ENCODE measurements around the gene CDK11B.
A peak's percentile ranks its signal among the peaks of the same experiment; 100 is the strongest.

The CDK11B gene

DNA sequence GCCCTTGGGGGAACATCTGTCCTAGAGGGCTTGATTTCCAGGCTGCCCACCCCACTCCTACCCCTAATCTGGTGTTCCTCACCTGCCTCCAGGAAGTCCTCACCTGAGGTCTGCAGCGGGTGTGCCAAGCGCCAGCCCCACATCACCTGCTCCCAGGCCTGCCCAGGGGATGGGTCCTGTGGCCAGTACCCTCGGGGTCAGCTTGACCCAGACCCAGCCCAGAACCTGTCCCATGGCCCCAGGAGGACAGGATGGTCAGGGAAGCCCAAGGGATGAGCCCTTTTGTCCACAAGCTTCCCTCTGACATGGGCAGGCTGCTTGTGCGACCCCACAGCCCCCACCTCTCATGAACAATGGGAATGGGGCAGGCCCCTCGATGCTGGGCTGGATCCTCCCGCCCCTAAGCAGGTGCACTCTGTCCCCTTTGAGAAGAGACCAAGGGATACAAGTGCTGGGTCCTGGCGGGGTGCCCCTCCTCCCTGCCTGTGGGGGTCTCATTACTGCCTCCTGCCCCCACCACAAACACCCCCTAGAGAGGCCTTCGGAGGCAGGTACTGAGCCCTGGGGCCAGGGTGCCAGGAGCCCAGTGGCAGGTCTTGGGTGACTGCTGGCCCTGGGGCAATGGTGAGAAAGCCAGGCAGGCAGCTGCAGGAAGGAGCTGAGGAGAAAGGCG, 40.3 kb downstream of the CDK11B start:
- Mint-ChIP-seq H3K27ac (no peak overlapping the region), H3K36me3 (no peaks in the 10 kb centered on the region), H3K4me1 (ENCODE audit: low read depth) (peaks cover 24% of the 10 kb centered on the region), H3K27me3 (no peaks in the 10 kb centered on the region), H3K9me3 (ENCODE audit: low read depth) (no peaks in the 10 kb centered on the region), H3K4me3 (no peak overlapping the region)

DNA sequence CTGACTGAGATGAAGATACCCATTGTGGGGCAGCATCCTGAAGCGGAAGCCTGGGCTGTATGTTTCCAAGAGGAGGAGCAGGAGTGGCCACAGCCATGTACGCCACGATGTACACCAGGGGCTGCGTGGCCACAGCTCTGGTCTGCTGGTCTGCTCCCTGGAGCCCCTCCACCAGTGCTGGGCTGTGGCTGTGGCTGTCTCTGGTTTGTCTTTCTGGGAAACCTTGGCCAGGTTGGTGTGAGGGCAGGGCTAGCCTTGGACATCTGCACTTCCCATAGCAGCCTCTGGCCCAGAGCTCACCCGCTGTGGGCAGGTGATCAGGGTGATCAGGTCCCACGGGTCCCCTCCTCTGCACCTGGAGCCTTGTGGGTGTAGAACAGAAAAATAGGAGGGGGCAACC, 40.9 kb downstream of the CDK11B start:
- Mint-ChIP-seq H3K9me3 (ENCODE audit: low read depth) (no peaks in the 10 kb centered on the region), H3K4me3 (peak overlapping the region; percentile 84), H3K36me3 (no peaks in the 10 kb centered on the region), H3K4me1 (ENCODE audit: low read depth) (peaks cover 26% of the 10 kb centered on the region), H3K27ac (no peak overlapping the region), H3K27me3 (no peaks in the 10 kb centered on the region)

DNA sequence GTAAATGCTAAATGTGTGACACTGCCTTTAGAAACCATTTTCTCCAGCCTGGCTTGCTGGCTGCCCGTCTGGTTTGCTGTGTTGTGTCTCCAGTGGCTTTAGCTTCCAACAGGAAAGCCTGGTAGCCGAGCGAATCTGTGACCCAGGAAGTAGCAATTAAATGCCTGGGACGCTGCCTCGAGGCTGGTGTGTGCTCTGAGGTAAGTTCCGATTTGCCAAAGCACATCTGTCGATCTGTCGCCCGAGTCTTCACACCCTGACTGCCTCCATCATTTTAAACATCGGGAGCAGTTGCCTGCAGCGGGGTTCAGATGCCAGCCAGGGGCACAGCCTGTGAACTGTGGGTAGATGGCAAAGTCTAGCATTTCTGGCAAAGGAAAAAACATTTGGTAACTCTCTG, 41.3 kb downstream of the CDK11B start:
- Mint-ChIP-seq H3K4me1 (ENCODE audit: low read depth) (peaks cover 26% of the 10 kb centered on the region), H3K27me3 (no peaks in the 10 kb centered on the region), H3K36me3 (no peaks in the 10 kb centered on the region), H3K4me3 (peak overlapping the region; percentile 84), H3K9me3 (ENCODE audit: low read depth) (no peaks in the 10 kb centered on the region), H3K27ac (no peak overlapping the region)

DNA sequence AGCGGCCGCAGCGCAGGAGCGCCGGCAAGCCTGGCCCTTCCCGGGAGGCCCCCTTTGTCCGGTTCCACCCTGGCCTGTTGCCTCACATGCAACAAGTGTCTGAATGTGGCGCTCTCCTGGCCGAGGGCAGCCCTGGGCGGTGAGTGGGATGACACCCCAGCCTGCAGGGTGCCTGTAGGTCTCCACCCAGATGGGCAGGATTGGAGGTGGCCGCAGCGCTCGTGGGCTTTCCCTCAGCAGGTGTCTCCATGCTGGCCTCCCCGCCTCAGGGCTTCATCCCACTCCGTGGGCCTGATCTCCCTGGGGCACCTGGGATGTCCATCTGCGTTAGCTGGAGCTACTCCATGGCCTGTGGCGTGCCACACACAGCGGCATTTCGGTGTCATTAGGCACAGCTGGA, 42.0 kb downstream of the CDK11B start:
- no peaks in the 10 kb centered on the region for H3K27me3 Mint-ChIP-seq
- H3K36me3 Mint-ChIP-seq: no peaks in the 10 kb centered on the region
- no peaks in the 10 kb centered on the region for H3K9me3 Mint-ChIP-seq (ENCODE audit: low read depth)
- no peak overlapping the region for H3K27ac Mint-ChIP-seq
- peaks cover 28% of the 10 kb centered on the region for H3K4me1 Mint-ChIP-seq (ENCODE audit: low read depth)
- peak overlapping the region; percentile 84 for H3K4me3 Mint-ChIP-seq

DNA sequence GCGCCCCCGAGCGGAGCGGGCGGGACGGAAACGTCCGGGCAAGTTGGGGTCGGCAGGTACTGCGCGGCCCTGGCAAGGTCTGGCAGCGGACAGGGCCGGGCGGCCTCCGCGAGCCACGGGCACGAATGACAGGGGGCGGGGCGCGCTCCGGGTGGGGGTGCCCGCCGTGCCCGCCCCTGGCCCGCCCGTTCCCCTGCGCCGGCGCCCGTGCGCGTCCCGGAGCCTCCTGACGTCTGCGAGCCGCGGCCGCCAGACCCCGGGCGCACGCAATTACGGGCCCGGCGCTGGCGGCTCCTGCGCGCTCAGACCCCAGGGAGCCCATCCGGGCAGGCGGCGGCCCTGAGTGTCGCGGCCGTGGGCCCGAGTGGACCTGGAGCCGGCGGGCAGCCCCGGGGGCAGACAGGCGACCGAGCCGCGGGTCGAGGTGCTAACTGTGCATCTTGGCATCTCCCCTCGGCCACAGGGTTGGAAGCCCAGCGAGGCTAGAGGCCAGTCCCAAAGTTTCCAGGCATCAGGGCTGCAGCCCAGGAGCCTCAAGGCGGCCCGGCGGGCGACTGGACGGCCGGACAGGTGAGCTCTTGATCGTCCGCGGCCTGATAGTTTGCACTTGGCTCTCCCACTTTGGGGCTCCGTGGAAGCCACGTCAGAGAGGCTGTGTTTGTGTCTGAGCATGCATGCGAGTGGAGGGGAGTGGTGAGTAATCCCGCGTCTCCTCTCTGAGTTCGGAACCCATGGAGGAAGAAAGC, 42.6 kb downstream of the CDK11B start:
- Mint-ChIP-seq H3K4me3 (peak overlapping the region; percentile 84), H3K9me3 (ENCODE audit: low read depth) (no peaks in the 10 kb centered on the region)

DNA sequence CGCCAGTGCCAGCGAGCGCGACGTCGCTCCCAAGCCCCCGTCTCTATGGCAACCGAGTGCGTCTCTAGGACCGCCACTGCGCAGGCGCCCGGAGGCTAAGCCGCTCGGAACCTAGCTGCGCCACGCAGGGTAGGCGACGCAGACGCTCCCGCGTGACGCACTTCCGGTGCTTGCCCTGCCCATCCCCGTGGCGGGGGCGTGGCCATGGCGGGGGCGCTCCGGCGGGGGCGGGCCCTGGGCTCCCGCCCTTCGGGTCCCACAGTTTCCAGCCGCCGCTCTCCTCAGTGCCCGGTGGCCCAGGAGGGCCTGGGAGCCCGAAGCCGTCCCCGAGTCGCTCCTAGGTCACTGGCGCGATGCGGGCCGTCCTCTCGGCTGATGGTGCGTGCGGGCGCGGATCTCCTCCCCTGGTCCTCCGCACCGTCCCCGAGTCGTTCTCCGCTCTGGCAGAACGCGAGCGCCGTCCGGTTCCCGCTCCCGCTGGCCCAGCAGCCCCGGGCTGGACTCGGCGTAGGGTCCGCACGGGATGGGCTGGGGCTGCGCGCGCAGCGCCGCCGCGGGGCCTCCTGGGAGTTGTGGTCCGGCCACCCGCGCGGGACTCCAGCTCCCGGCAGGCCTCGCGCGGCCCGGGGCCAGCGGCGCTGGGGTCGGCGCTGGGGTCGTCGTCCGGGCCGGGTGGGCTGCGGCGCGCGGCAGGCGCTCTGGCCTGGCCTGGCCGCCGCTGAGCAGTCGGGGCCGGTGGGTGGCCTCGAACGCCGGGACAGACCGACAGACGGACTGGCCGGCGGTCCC, 43.4 kb downstream of the CDK11B start, which contains the start of gene MIB2:
Gene MIB2, plus strand, starts transcription at position 245 of the 789 bp plus-strand sequence. CDS start 7,953 bp downstream, outside the sequence.
- Mint-ChIP-seq H3K4me1 (ENCODE audit: low read depth) (peaks cover 29% of the 10 kb centered on the region), H3K36me3 (no peaks in the 10 kb centered on the region), H3K4me3 (peak within 1 kb of the TSS; percentile 93), H3K27me3 (no peaks in the 10 kb centered on the region), H3K27ac (peak within 1 kb of the TSS; percentile 99), H3K9me3 (ENCODE audit: low read depth) (no peaks in the 10 kb centered on the region)

More for the DNA sequence above, 42.6 kb downstream of the CDK11B start:
- Mint-ChIP-seq H3K27me3 (no peaks in the 10 kb centered on the region), H3K36me3 (no peaks in the 10 kb centered on the region), H3K27ac (peak overlapping the region; percentile 75), H3K4me1 (ENCODE audit: low read depth) (peaks cover 28% of the 10 kb centered on the region)

DNA sequence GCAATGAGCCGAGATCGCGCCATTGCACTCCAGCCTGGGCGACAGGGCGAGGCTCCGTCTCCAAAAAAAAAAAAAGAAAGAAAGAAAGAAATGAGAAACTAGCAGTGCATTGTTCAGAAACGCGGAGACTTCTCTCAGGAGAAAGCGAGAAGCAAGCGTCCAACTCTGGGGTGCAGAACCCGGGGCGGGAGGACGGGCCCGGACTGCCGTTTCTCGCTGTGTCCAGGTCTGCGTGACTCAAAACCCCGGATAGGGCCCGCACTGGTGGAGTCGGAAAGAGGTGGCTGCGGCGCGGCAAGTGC, 43.9 kb downstream of the CDK11B start:
- H3K36me3 Mint-ChIP-seq: no peaks in the 10 kb centered on the region

DNA sequence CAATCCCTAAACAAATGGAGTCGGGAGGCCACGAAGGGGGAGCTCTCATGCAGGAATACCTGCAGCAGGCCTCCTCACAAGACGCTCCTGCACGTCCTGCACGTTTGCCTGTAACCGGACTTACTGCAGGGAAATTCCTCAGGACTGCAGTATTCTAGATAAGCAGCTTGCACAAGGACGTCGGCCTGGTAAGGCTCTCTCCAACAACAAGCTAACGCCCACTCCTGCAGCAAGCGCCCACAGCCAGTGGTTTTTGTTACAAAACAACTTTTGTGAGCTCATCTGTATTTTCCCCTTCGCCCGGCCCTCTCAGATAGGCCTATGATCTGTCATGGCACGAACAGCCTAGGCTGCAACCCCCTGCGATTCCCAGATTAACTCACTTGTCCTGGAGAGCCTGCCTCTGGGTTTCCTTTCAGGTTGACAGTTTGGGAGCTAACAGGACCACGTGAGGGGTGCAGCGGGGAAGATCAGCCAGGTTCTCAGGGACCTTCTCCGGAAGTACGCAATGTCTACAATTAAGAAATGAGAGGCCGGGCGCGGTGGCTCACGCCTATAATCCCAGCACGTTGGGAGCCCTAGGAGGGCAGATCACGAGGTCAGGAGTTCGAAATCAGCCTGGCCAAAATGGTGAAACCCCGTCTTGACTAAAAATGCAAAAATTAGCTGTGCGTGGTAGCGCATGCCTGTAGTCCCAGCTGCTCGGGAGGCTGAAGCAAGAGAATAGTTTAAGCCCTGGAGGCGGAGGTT, 44.4 kb downstream of the CDK11B start:
- Mint-ChIP-seq H3K36me3 (no peaks in the 10 kb centered on the region), H3K27me3 (no peaks in the 10 kb centered on the region), H3K9me3 (ENCODE audit: low read depth) (no peaks in the 10 kb centered on the region), H3K4me1 (ENCODE audit: low read depth) (peaks cover 29% of the 10 kb centered on the region), H3K4me3 (peak overlapping the region; percentile 93), H3K27ac (peak overlapping the region; percentile 99)

More for the DNA sequence above, 43.9 kb downstream of the CDK11B start:
- Mint-ChIP-seq H3K9me3 (ENCODE audit: low read depth) (no peaks in the 10 kb centered on the region), H3K27ac (peak overlapping the region; percentile 99), H3K4me1 (ENCODE audit: low read depth) (peaks cover 29% of the 10 kb centered on the region), H3K27me3 (no peaks in the 10 kb centered on the region), H3K4me3 (peak overlapping the region; percentile 93)

DNA sequence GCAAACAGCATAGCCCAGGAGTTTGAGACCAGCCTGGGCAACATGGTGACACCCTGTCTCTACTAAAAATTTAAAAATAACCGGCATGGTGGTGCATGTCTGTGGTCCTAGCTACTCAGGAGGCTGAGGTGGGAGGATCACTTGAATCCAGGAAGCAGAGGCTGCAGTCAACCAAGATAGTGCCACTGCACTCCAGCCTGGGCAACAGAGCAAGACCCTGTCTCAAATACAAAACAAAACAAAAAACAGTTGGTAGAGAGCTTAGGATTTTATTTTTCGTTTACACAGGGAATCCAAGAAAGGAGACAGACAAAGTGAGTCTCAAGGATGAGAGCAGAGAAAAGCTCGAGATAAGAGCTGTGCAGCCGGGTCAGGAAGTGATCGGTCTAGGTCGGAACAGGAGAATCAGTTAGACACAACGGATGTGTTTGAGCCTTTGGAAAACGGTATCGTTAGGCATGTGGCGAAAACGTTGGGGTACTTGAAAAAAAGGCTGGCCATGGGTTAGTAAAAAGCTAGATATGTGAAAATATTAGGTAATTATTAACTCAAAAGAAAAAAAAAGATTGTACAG, 45.2 kb downstream of the CDK11B start:
- Mint-ChIP-seq H3K36me3 (no peaks in the 10 kb centered on the region), H3K27ac (peak overlapping the region; percentile 99), H3K27me3 (no peaks in the 10 kb centered on the region), H3K4me3 (peak overlapping the region; percentile 93), H3K4me1 (ENCODE audit: low read depth) (peaks cover 29% of the 10 kb centered on the region), H3K9me3 (ENCODE audit: low read depth) (no peaks in the 10 kb centered on the region)

DNA sequence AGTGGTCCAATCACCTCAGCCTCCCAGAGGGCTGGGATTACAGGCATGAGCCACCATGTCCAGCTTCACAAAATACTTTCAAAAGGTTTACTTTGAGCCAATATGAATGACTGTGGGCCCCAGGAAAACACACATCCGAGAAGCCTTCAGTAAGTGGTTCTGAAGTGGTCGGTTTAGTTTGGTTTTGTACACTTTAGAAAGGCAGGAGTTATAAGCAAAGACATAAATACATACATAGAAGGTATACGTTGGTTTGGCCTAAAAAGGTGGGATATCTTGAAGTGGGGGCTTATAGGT, 46.8 kb downstream of the CDK11B start:
- peak overlapping the region; percentile 34 for H3K27ac Mint-ChIP-seq
- peaks cover 30% of the 10 kb centered on the region for H3K4me1 Mint-ChIP-seq (ENCODE audit: low read depth)
- H3K27me3 Mint-ChIP-seq: no peaks in the 10 kb centered on the region
- no peak overlapping the region for H3K4me3 Mint-ChIP-seq
- no peaks in the 10 kb centered on the region for H3K36me3 Mint-ChIP-seq
- H3K9me3 Mint-ChIP-seq (ENCODE audit: low read depth): no peaks in the 10 kb centered on the region

DNA sequence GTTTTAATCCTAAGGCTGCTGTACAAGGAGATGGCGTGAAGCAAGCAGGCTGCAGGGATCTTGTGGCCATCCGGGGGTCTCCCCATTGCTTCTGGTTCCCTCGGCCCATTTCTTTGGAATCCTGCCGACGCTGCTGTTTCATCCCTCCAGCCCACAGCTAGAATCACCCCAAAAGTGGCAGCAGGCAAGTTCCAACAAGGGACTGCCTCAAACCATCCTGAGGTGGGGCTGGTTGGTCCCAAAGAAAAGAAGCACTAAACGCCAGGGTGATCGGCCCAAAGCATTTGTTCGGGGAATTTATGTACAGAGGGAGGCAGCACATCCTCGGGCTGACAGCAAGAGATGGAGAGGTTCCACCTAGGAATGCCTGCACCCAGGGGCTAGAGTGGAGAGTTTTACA, 48.0 kb downstream of the CDK11B start:
- H3K4me1 Mint-ChIP-seq (ENCODE audit: low read depth): peaks cover 33% of the 10 kb centered on the region
- H3K27me3 Mint-ChIP-seq: no peaks in the 10 kb centered on the region
- H3K4me3 Mint-ChIP-seq: no peak overlapping the region
- H3K27ac Mint-ChIP-seq: peak overlapping the region; percentile 46
- H3K9me3 Mint-ChIP-seq (ENCODE audit: low read depth): no peaks in the 10 kb centered on the region
- no peaks in the 10 kb centered on the region for H3K36me3 Mint-ChIP-seq

DNA sequence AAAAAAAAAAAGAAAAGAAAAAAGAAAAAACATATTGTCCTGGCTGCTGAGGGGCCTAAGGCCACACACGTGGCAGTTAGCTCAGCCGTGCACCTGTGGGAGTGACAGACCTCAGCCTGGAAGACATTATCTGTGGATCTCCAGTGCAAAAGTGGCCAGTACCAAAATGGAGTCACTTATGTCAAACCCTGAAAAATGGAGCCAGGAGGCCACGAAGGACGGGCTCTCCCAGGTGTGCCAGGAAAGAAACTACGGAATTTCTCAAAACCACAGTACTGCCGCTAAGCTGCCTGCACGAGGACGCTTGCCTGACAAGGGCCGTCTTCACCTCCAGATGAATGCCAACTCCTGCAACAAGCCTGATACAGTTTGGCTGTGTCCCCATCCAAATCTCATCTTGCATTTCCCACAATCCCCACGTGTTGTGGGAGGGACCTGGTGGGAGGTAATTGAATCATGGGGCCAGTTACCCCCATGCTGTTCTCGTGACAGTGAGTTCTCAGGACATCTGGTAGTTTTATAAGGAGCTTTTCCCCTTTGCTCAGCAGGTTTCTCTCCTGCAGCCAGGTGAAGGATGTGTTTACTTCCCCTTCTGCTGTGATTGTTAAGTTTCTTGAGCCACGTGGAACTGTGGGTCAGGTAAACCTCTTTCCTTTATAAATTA, 48.9 kb downstream of the CDK11B start:
- no peaks in the 10 kb centered on the region for H3K36me3 Mint-ChIP-seq
- no peaks in the 10 kb centered on the region for H3K9me3 Mint-ChIP-seq (ENCODE audit: low read depth)
- H3K4me1 Mint-ChIP-seq (ENCODE audit: low read depth): peaks cover 31% of the 10 kb centered on the region
- H3K27ac Mint-ChIP-seq: no peak overlapping the region
- H3K27me3 Mint-ChIP-seq: no peaks in the 10 kb centered on the region
- no peak overlapping the region for H3K4me3 Mint-ChIP-seq

DNA sequence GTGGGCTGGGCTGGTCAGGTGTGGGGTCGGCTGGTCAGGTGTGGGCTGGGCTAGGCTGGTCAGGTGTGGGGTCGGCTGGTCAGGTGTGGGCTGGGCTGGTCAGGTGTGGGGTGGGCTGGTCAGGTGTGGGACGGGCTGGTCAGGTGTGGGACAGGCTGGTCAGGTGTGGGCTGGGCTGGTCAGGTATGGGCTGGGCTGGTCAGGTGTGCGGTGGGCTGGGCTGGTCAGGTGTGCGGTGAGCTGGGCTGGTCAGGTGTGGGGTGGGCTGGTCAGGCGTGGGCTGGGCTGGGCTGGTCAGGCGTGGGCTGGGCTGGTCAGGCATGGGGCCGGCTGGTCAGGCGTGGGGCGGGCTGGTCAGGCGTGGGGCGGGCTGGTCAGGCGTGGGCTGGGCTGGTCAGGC, 52.6 kb downstream of the CDK11B start:
- H3K36me3 Mint-ChIP-seq: no peaks in the 10 kb centered on the region
- H3K27me3 Mint-ChIP-seq: no peaks in the 10 kb centered on the region
- no peak overlapping the region for H3K4me3 Mint-ChIP-seq
- peaks cover 13% of the 10 kb centered on the region for H3K4me1 Mint-ChIP-seq (ENCODE audit: low read depth)
- H3K9me3 Mint-ChIP-seq (ENCODE audit: low read depth): no peaks in the 10 kb centered on the region
- H3K27ac Mint-ChIP-seq: no peak overlapping the region

DNA sequence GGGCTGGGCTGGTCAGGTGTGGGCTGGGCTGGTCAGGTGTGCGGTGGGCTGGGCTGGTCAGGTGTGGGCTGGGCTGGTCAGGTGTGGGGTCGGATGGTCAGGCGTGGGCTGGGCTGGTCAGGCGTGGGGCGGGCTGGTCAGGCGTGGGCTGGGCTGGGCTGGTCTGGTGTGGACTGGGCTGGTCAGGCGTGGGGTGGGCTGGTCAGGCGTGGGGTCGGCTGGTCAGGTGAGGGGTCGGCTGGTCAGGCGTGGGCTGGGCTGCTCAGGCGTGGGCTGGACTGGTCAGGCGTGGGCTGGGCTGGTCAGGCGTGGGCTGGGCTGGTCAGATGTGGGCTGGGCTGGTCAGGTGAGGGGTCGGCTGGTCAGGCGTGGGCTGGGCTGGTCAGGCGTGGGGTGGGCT, 53.1 kb downstream of the CDK11B start:
- no peak overlapping the region for H3K4me3 Mint-ChIP-seq
- H3K36me3 Mint-ChIP-seq: no peaks in the 10 kb centered on the region
- H3K27me3 Mint-ChIP-seq: no peaks in the 10 kb centered on the region
- no peak overlapping the region for H3K27ac Mint-ChIP-seq
- peaks cover 11% of the 10 kb centered on the region for H3K4me1 Mint-ChIP-seq (ENCODE audit: low read depth)
- no peaks in the 10 kb centered on the region for H3K9me3 Mint-ChIP-seq (ENCODE audit: low read depth)
